22Rv1 (cell line): Measurements from ENCODE around the gene SYNJ1.

Source experiments
- ZFX ChIP-seq: fragments of 450-650 bp; IDR thresholded peaks from 2 replicates; pipeline ENCODE4 v1.6.1; 2017; ENCODE audit warnings: antibody characterized with exemption, borderline replicate concordance
- TF ChIP-seq, protein P1 (sequence below): fragments of 450-650 bp; IDR thresholded peaks from 2 replicates; pipeline ENCODE4 v1.5.1; 2017; ENCODE audit warnings: mild to moderate bottlenecking

DNA sequence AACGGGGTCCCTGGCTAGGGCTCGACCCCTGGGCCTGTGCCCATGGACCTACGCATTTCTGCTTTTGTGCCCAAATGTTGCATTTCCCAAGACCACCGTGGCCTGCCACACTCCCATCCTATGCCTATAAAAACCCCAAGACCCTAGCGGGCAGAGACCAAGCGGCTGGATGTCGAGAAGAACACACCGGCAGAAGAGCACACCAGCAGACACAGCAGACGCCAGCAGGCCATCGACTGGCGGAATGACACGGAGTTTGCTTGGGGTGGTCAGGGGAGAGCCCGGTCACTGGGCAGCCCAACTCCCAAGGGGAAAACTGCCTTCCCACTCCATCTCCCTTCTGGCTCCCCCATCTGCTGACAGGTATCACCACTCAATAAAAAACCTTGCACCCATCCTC is 146.9 kb downstream of the SYNJ1 start:
- TF ChIP-seq, protein P1, sequence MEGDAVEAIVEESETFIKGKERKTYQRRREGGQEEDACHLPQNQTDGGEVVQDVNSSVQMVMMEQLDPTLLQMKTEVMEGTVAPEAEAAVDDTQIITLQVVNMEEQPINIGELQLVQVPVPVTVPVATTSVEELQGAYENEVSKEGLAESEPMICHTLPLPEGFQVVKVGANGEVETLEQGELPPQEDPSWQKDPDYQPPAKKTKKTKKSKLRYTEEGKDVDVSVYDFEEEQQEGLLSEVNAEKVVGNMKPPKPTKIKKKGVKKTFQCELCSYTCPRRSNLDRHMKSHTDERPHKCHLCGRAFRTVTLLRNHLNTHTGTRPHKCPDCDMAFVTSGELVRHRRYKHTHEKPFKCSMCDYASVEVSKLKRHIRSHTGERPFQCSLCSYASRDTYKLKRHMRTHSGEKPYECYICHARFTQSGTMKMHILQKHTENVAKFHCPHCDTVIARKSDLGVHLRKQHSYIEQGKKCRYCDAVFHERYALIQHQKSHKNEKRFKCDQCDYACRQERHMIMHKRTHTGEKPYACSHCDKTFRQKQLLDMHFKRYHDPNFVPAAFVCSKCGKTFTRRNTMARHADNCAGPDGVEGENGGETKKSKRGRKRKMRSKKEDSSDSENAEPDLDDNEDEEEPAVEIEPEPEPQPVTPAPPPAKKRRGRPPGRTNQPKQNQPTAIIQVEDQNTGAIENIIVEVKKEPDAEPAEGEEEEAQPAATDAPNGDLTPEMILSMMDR = no peak
- TF ChIP-seq ZFX = no peak
